ENCODE measurements around the gene NENF. TPM values are rescaled to one million over a fixed set of nuclear protein-coding genes. Genes with fewer than 3 reads are reported as not detected.
"Not testable (repeated sequence)": the region's sequence is repeated elsewhere in the genome, so short reads cannot be mapped to it uniquely, and the experiment has no call there.

The NENF gene
- total and polyA plus RNA-seq, 4 donors = 6.6 to 44.3 (median 16.0) TPM

- H3K27ac ChIP-seq (ENCODE audit: low read depth in 1 of 2, low read length in 2 of 2) = no peak overlapping the region
- DNase-seq (ENCODE audit: low spot score) = no peak
- H3K4me1 ChIP-seq (ENCODE audit: control insufficient read depth in 4 of 4, insufficient read depth in 4 of 4, low read length in 3 of 4) = no peaks in the 10 kb centered on the region
- TF ChIP-seq SP1 (IDR thresholded peaks at IDR 0.05) (no peak), ZBTB33 (IDR thresholded peaks at IDR 0.05) (no peak), HNF4G (IDR thresholded peaks at IDR 0.05) (no peak), FOXA1 (IDR thresholded peaks at IDR 0.05) (no peak), RXRA (IDR thresholded peaks at IDR 0.05) (no peak), FOXA2 (IDR thresholded peaks at IDR 0.05) (no peak), ATF3 (IDR thresholded peaks at IDR 0.05) (no peak), RAD21 (IDR thresholded peaks at IDR 0.05) (no peak), NR2F2 (IDR thresholded peaks at IDR 0.05) (no peak), EGR1 (IDR thresholded peaks at IDR 0.05; ENCODE audit: low read depth in 2 of 2) (no peak), GABPA (IDR thresholded peaks at IDR 0.05 in 1 of 2, conservative IDR thresholded peaks at IDR 0.05 in 1 of 2) (no peak), TAF1 (conservative IDR thresholded peaks at IDR 0.05) (no peak), HNF4A (conservative IDR thresholded peaks at IDR 0.05) (no peak), MAX (IDR thresholded peaks at IDR 0.05) (no peak), YY1 (IDR thresholded peaks at IDR 0.05) (no peak), JUND (IDR thresholded peaks at IDR 0.05) (no peak), CTCF (IDR thresholded peaks at IDR 0.05; ENCODE audit: low read depth, low read length, missing input control) (no peak), REST (IDR thresholded peaks at IDR 0.05) (no peak)
- H3K9ac ChIP-seq (ENCODE audit: low read depth in 1 of 2, low read length in 2 of 2) = no peak overlapping the region
- H3K9me3 ChIP-seq (ENCODE audit: control insufficient read depth in 4 of 4, low read length in 3 of 4) = no peaks in the 10 kb centered on the region
- no peaks in the 10 kb centered on the region for H3K27me3 ChIP-seq (ENCODE audit: control insufficient read depth in 4 of 4, insufficient read depth in 4 of 4, low read length in 3 of 4)
- no peaks in the 10 kb centered on the region for H3K36me3 ChIP-seq (ENCODE audit: control insufficient read depth in 4 of 4, insufficient read depth in 3 of 4, low read depth in 1 of 4, low read length in 3 of 4)
- H3K4me3 ChIP-seq (ENCODE audit: low read depth in 1 of 3, low read length in 3 of 3) = no peak overlapping the region
- 83% methylated on average over 7 of the region's 7 CpGs for WGBS
Measured at GRCh38 chr1:212479188-212479587, 46.5 kb downstream of the NENF start.

GRCh38 chr1:212480711-212481437 is 48.2 kb downstream of the NENF start:
- not testable (repeated sequence) for H3K27ac ChIP-seq (ENCODE audit: low read depth in 1 of 2, low read length in 2 of 2); H3K36me3 ChIP-seq (ENCODE audit: control insufficient read depth in 4 of 4, insufficient read depth in 3 of 4, low read depth in 1 of 4, low read length in 3 of 4); H3K9ac ChIP-seq (ENCODE audit: low read depth in 1 of 2, low read length in 2 of 2); DNase-seq (ENCODE audit: low spot score); H3K27me3 ChIP-seq (ENCODE audit: control insufficient read depth in 4 of 4, insufficient read depth in 4 of 4, low read length in 3 of 4); H3K4me3 ChIP-seq (ENCODE audit: low read depth in 1 of 3, low read length in 3 of 3); H3K4me1 ChIP-seq (ENCODE audit: control insufficient read depth in 4 of 4, insufficient read depth in 4 of 4, low read length in 3 of 4); H3K9me3 ChIP-seq (ENCODE audit: control insufficient read depth in 4 of 4, low read length in 3 of 4)
- WGBS = 86% methylated on average over 11 of the region's 11 CpGs
